KOPT-K1 (cell line): ENCODE measurements around the gene IL18RAP.

Experiments
- H3K27ac ChIP-seq: fragments of 200-600 bp; sonication (generic); 2 replicates; pipeline ENCODE4 v1.5.1; 2016; ENCODE audit warnings: antibody characterized with exemption, mild to moderate bottlenecking, low read depth, low read length; ENCODE audit not compliant: poor library complexity, severe bottlenecking
- H3K36me3 ChIP-seq: fragments of 200-600 bp; sonication (generic); 2 replicates; pipeline ENCODE4 v1.5.1; 2017; ENCODE audit warnings: antibody characterized with exemption, mild to moderate bottlenecking, low read length, moderate library complexity; ENCODE audit not compliant: insufficient read depth
- H3K9me3 ChIP-seq: fragments of 200-600 bp; sonication (generic); 2 replicates; pipeline ENCODE4 v1.5.1; 2017; ENCODE audit warnings: antibody characterized with exemption, low read length, mild to moderate bottlenecking; ENCODE audit not compliant: insufficient read depth, poor library complexity, severe bottlenecking

The IL18RAP gene

DNA sequence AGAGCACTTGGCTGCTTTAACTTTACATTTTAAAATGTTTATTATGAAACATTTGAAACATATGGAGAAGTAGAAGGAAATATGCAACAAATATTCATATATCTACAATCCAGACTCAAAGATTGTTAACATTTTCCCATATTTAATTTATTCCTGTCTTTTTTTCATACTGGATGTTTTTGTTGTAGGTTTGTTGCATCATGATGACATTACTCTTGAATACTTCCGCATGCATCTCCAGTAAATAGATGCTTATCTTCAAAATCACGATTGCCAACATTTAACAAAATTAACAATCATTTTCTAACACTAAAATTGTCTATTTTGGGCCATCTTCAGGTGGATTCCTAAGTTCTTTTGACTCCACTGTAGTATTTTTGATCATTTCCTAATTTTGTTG is 21.1 kb upstream of the IL18RAP start:
- Histone ChIP-seq H3K36me3 (no peaks in the 10 kb centered on the region), H3K27ac (no peak overlapping the region), H3K9me3 (no peaks in the 10 kb centered on the region)

DNA sequence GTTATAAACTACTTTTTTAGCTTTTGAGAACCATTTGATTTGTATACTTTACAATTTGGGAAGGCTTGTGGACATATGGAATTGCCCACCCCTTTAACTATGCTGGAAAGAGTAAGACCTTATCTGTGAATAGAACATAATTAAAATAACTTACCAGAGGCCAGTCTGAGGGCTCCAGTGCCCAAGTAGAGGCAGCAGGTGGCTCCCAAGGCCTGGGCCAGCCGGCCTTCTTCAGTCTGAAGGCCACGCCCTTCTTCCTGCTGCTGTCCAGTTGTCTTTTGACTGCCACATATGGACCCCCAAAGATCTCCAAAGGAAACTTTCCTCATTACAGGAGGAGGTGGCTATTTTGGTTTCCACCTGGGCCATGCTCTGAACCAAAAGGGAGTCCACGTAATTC is 12.0 kb upstream of the IL18RAP start:
- Histone ChIP-seq H3K9me3 (peaks cover 53% of the 10 kb centered on the region), H3K27ac (no peak overlapping the region), H3K36me3 (no peaks in the 10 kb centered on the region)

GRCh38 chr2:102412199-102412598 is 10.8 kb upstream of the IL18RAP start:
- H3K36me3 ChIP-seq: no peaks in the 10 kb centered on the region
- H3K9me3 ChIP-seq: peaks cover 53% of the 10 kb centered on the region
- no peak overlapping the region for H3K27ac ChIP-seq

GRCh38 chr2:102417946-102418345 is 5.0 kb upstream of the IL18RAP start:
- H3K9me3 ChIP-seq: peaks cover 21% of the 10 kb centered on the region
- H3K27ac ChIP-seq: peak overlapping the region; percentile 57
- H3K36me3 ChIP-seq: no peaks in the 10 kb centered on the region

DNA sequence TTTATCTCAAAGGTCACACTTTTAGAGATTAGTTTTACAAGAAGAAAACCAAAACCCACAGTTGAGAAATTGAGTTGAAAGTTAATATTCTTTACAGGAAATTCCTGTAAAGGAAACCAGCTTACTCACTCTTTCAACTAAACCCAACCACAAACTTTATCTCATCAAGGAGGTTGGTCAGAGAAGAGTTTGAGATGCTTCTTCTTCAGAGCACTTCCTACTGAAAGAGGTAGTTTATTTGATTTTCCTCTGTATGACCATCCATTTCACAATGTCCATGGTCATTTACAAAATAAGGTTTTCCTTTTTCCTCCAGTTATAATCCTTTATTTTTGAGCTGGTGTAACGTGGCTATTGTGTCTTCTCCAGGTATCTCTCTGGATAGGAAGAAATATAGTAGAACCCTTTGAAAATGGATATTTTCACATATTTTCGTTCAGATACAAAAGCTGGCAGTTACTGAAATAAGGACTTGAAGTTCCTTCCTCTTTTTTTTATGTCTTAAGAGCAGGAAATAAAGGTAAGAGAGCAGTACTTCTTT is 4.5 kb upstream of the IL18RAP start:
- Histone ChIP-seq H3K27ac (peak overlapping the region; percentile 25), H3K36me3 (no peaks in the 10 kb centered on the region)

DNA sequence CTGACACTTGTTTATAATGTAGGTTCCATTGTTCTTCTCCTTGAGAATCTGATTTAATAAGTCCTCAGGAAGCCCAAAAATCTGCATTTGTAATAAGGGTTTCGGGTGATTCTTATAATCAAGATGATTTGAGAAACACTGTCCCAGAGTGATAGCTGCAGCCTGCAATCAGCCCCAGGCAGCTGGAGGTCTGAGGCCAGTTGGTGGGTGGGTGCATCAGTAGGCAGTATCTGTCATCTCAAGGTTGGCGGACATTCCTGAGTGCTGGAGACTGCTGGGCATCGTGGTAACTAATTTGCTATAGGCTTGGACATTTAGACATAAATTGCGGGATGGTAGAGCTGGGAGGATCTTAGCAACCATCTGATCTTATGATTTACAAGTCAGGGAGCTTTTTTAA is 2.7 kb upstream of the IL18RAP start:
- Histone ChIP-seq H3K27ac (no peak overlapping the region), H3K36me3 (no peaks in the 10 kb centered on the region), H3K9me3 (peaks cover 4% of the 10 kb centered on the region)

More for the DNA sequence above, 4.5 kb upstream of the IL18RAP start:
- H3K9me3 ChIP-seq: peaks cover 16% of the 10 kb centered on the region

DNA sequence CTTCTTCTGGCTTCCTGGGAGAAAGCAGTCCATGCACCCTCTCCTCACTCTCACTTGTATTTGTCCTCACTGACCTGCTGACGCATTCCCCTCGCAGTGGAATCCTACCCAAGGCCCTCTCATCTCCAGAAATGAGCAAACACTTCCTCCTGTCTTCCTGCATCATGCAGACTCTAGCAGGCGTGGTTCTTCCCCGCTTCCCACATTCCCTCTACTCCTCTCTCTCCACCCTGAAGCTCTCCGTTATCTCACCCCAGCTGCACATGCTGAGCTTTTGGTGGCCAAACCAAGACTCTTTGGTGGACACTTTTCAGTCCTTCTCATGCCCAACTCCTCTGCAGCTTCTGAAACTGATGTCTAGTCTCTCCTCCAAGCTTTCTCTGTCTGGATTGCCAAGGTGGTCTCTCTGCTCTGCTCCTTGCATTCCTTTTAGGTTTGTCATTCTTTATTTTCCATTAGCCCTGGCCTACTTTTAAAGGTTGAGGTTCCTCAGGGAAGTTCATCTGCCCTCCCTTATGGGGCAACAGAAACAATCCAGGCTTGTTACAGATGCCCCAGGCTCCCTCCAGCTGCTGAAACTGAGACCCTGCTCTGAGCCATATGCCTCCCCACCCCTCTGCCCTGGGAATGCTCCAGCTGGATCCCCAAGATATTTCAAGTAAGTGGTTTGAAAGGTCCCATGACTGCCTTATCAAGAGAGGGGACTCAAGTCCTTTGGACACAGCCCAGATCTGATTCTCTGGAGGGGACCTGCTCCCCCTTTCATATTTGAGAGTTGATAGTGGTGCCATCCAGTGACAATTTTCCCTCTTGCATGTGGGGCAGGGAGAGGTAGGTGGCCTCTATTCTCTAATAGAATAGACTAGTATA is 835 bp upstream of the IL18RAP start:
- no peaks in the 10 kb centered on the region for H3K36me3 ChIP-seq
- no peak overlapping the region for H3K27ac ChIP-seq
- no peaks in the 10 kb centered on the region for H3K9me3 ChIP-seq

DNA sequence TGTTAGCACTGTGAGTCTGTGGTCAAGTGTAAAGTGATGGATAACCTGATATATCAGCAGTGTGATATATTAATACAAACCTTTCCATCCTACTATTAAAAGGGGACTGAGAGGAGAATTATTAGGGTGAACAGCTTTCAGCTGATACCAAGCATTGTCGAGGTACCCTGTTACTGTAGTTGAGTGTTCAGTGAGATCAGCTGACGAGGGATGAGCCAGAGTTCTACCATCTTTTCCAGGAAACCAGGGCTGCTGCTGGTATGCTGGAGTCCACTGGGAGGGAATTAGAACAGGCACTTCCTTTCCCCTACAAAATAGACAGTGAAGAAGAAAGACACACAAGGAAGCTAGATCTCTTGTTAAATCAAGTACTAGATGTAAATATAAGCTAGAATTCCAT is 408 bp downstream of the IL18RAP start:
- H3K9me3 ChIP-seq: no peaks in the 10 kb centered on the region
- no peak overlapping the region for H3K27ac ChIP-seq
- H3K36me3 ChIP-seq: no peaks in the 10 kb centered on the region

DNA sequence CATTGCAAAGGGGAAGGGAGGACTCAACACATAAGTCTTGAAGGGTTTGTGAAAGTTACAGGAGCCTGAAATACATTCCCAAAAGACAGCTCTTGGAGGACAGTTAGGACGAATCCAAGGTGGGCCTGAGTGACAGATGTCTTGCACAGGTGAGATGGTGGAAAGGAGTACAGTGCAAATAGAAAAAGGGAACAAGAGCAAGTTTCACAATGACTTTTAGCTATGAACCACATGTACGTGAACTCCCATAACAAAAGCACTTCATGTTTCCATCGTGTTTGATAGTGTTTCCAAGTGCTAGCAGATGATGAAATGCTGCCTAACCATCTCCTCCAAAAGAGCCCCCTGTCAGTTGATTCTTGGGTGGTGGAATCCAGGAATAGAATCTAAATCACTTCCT is 1.8 kb downstream of the IL18RAP start:
- Histone ChIP-seq H3K27ac (no peak overlapping the region), H3K9me3 (no peaks in the 10 kb centered on the region), H3K36me3 (no peaks in the 10 kb centered on the region)

DNA sequence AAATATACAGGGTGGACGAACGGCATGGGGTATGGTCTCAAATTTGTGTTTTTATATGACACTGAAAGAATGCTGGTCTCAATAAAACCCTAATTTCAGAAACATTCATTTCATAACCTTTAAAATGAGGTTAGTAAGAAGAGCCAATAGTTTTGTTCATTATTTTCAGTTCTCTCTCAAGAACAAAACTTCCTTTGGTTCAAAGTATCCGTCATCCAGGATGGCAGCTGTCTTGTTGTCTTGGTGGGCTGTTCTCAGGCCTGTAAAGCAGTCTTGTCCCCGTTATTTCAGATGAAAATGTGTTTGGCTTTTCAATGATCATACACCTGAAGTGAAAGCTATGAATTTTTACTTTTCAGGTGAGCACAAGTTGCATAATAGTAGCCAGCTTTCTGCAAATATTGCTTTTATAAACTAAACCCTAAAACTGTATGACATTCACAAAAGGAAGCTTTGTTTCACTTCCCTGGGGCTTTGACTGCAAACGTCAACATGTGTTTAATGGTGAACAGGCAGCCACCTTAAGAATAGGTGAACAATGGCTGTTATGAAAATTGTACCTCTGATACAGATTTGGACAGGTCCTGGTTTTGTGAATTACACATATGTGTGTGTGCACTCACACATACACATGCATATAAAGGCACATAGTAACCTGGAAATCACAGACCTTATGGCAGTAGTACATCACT is 2.6 kb downstream of the IL18RAP start:
- no peaks in the 10 kb centered on the region for H3K9me3 ChIP-seq
- H3K36me3 ChIP-seq: no peaks in the 10 kb centered on the region
- H3K27ac ChIP-seq: no peak overlapping the region

GRCh38 chr2:102427249-102427648 is 4.3 kb downstream of the IL18RAP start:
- H3K36me3 ChIP-seq: no peaks in the 10 kb centered on the region
- H3K9me3 ChIP-seq: peaks cover 9% of the 10 kb centered on the region
- H3K27ac ChIP-seq: no peak overlapping the region

- no peak overlapping the region for H3K27ac ChIP-seq
- no peaks in the 10 kb centered on the region for H3K36me3 ChIP-seq
- peaks cover 9% of the 10 kb centered on the region for H3K9me3 ChIP-seq
These were observed 5.6 kb downstream of the IL18RAP start for GRCh38 chr2:102428573-102428972.

DNA sequence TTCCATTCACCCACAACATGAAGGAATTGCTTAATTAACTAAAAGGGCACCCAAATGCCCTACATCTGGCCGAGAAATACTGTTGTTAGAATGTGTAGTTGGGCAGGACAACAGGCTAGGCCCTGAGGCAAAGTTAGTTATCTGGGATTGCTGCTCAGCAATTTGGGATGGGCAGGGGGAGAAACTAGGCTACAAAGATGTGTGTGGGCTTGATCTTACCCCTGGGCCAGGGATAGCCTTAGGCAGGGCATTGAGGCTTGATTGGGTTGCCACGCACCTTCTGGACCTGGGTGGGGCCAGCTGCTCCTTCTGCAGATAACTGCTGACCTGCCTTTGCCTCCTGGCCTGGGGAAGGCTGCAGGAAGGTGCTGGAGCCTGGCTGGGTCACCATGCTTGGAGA is 9.4 kb downstream of the IL18RAP start:
- no peak overlapping the region for H3K27ac ChIP-seq
- no peaks in the 10 kb centered on the region for H3K36me3 ChIP-seq

DNA sequence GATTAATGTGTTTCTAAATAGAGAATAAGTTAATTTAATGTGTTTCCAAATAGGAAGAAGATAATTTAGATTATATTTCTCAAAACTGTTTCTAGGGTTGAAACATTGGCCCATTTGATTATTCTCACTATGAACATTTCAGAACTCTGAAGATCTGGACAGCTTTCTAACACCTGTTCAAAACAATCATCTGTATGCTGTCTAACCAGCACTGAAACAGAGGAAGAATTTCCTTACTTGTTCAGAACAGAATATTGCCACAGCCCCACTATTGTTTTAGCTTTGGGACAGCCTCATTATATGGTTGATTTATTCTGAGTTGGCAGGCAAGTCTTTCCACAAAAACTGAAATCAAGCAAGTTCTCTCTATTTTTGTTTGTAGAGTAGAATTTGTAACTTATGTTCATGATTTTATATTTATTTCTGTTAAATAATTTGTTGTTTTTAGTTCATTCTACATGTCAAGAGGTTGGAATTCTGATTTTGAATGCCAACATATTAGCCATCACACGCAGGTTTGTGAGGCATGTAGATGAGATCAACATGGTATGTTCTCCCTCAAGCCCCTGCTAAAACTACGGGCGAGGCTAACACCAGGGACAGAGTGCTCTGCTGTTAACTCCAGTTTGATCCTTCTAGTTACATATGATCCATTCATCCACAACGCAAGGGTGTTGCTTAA is 11.2 kb downstream of the IL18RAP start:
- Histone ChIP-seq H3K27ac (no peak overlapping the region), H3K36me3 (no peaks in the 10 kb centered on the region), H3K9me3 (peaks cover 9% of the 10 kb centered on the region)

More for the DNA sequence above, 9.4 kb downstream of the IL18RAP start:
- peaks cover 9% of the 10 kb centered on the region for H3K9me3 ChIP-seq
